Astrocyte (in vitro differentiated cells and primary cell): ENCODE data around the gene TPH2. TPM values are rescaled to one million over a fixed set of nuclear protein-coding genes. Genes with fewer than 3 reads are reported as not detected.

Experiments used
- DNase-seq: peaks from one replicate; pipeline ENCODE4 v3.0.0-alpha.2; 2010; ENCODE audit warnings: low read depth
- FAIRE-seq: peaks from 2 replicates; lab custom pipeline; 2011; peaks lifted over from hg19 to GRCh38; lab: Jason Lieb, UNC
- H2AFZ ChIP-seq: 2 replicates; pipeline ENCODE4 v1.6.0; 2012; ENCODE audit warnings: low read depth, low read length, inconsistent platforms
- H3K27ac ChIP-seq: 2 replicates; pipeline ENCODE4 v1.5.1; 2011; ENCODE audit warnings: low read depth, low read length, inconsistent platforms
- H3K27me3 ChIP-seq: 2 replicates; pipeline ENCODE4 v1.6.0; 2011; ENCODE audit warnings: low read length, inconsistent platforms; ENCODE audit not compliant: insufficient read depth
- H3K36me3 ChIP-seq: 2 replicates; pipeline ENCODE4 v1.5.1; 2011; ENCODE audit warnings: low read length, inconsistent platforms; ENCODE audit not compliant: insufficient read depth
- H3K4me1 ChIP-seq: 2 replicates; pipeline ENCODE4 v1.5.1; 2011; ENCODE audit warnings: low read length, inconsistent platforms; ENCODE audit not compliant: insufficient read depth
- H3K4me2 ChIP-seq: 2 replicates; pipeline ENCODE4 v1.6.0; 2012; ENCODE audit warnings: low read length, inconsistent platforms
- H3K4me3 ChIP-seq: 2 replicates; pipeline ENCODE4 v1.5.1; 2011; ENCODE audit warnings: low read depth, mild to moderate bottlenecking, low read length, inconsistent platforms; ENCODE audit not compliant: insufficient read depth
- H3K79me2 ChIP-seq: 2 replicates; pipeline ENCODE4 v1.6.0; 2012; ENCODE audit warnings: mild to moderate bottlenecking, low read length, inconsistent platforms; ENCODE audit not compliant: insufficient read depth
- H3K9ac ChIP-seq: 2 replicates; pipeline ENCODE4 v1.6.0; 2012; ENCODE audit warnings: mild to moderate bottlenecking, low read length, inconsistent platforms
- H3K9me3 ChIP-seq: 2 replicates; pipeline ENCODE4 v1.5.1; 2012; ENCODE audit warnings: low read depth, mild to moderate bottlenecking, low read length, inconsistent platforms; ENCODE audit not compliant: insufficient read depth
- H4K20me1 ChIP-seq: 2 replicates; pipeline ENCODE4 v1.6.0; 2012; ENCODE audit warnings: low read length, inconsistent platforms; ENCODE audit not compliant: insufficient read depth
- H3K27ac Mint-ChIP-seq: one replicate; pipeline ENCODE4 v1.8.0; 2021; ENCODE audit warnings: mild to moderate bottlenecking, mixed read lengths; ENCODE audit not compliant: unreplicated experiment
- H3K27me3 Mint-ChIP-seq: one replicate; pipeline ENCODE4 v1.8.0; 2021; ENCODE audit warnings: low read depth, mixed read lengths; ENCODE audit not compliant: unreplicated experiment
- H3K36me3 Mint-ChIP-seq: one replicate; pipeline ENCODE4 v1.8.0; 2021; ENCODE audit warnings: low read depth, mixed read lengths; ENCODE audit not compliant: unreplicated experiment
- H3K4me1 Mint-ChIP-seq: one replicate; pipeline ENCODE4 v1.8.0; 2021; ENCODE audit warnings: low read depth, mixed read lengths; ENCODE audit not compliant: unreplicated experiment
- H3K4me3 Mint-ChIP-seq: one replicate; pipeline ENCODE4 v1.8.0; 2021; ENCODE audit warnings: mild to moderate bottlenecking, moderate library complexity, mixed read lengths; ENCODE audit not compliant: unreplicated experiment
- H3K9me3 Mint-ChIP-seq: one replicate; pipeline ENCODE4 v1.8.0; 2021; ENCODE audit warnings: mild to moderate bottlenecking, mixed read lengths; ENCODE audit not compliant: unreplicated experiment
- CTCF ChIP-seq: IDR thresholded peaks from 2 replicates; pipeline ENCODE4 v1.5.1; 2011; ENCODE audit warnings: low read depth, mild to moderate bottlenecking, inconsistent platforms, low read length, moderate library complexity; ENCODE audit not compliant: insufficient read depth
- EZH2 ChIP-seq: IDR thresholded peaks from 2 replicates; pipeline ENCODE4 v1.6.1; 2012; ENCODE audit warnings: mild to moderate bottlenecking, low read length, inconsistent platforms; ENCODE audit not compliant: insufficient read depth
- total RNA-seq: library from RNA; stranded (reverse); gene quantifications from 2 replicates; pipeline ENCODE4 v1.2.1, GENCODE V29; 2021

The TPH2 gene
- total RNA-seq, 1 donor from 2014 or later, result 0.30 TPM

GRCh38 chr12:72074065-72074464, 135.4 kb downstream of the TPH2 start:
- Histone ChIP-seq H3K4me1 (no peaks in the 10 kb centered on the region), H3K9me3 (no peaks in the 10 kb centered on the region), H2AFZ (no peak overlapping the region), H3K4me3 (no peak overlapping the region), H4K20me1 (no peaks in the 10 kb centered on the region), H3K36me3 (no peaks in the 10 kb centered on the region), H3K4me2 (no peak overlapping the region), H3K27me3 (no peaks in the 10 kb centered on the region), H3K9ac (no peak overlapping the region), H3K79me2 (no peaks in the 10 kb centered on the region), H3K27ac (no peak overlapping the region)
- no peak for DNase-seq
- Mint-ChIP-seq H3K36me3 (no peaks in the 10 kb centered on the region), H3K27me3 (no peaks in the 10 kb centered on the region), H3K4me3 (no peak overlapping the region), H3K9me3 (peaks cover 18% of the 10 kb centered on the region), H3K27ac (no peak overlapping the region), H3K4me1 (peaks cover 13% of the 10 kb centered on the region)
- no peak for FAIRE-seq
- TF ChIP-seq EZH2 (no peak), CTCF (no peak)

GRCh38 chr12:72074956-72075355, 136.3 kb downstream of the TPH2 start:
- H3K36me3 ChIP-seq, result no peaks in the 10 kb centered on the region
- TF ChIP-seq EZH2 (no peak), CTCF (no peak)
- no peaks in the 10 kb centered on the region for H3K27me3 Mint-ChIP-seq

GRCh38 chr12:72075401-72075800, 136.8 kb downstream of the TPH2 start:
- Mint-ChIP-seq H3K27me3 (no peaks in the 10 kb centered on the region), H3K27ac (no peak overlapping the region), H3K36me3 (no peaks in the 10 kb centered on the region), H3K9me3 (peaks cover 8% of the 10 kb centered on the region), H3K4me3 (no peak overlapping the region), H3K4me1 (peaks cover 13% of the 10 kb centered on the region)
- H3K4me1 ChIP-seq, result no peaks in the 10 kb centered on the region
- no peak overlapping the region for H2AFZ ChIP-seq
- no peaks in the 10 kb centered on the region for H3K27me3 ChIP-seq
- H3K9me3 ChIP-seq, result no peaks in the 10 kb centered on the region
- no peak for FAIRE-seq
- no peaks in the 10 kb centered on the region for H3K79me2 ChIP-seq
- H3K27ac ChIP-seq, result no peak overlapping the region
- no peak overlapping the region for H3K9ac ChIP-seq
- no peak overlapping the region for H3K4me3 ChIP-seq
- no peaks in the 10 kb centered on the region for H4K20me1 ChIP-seq
- TF ChIP-seq EZH2, result no peak
- TF ChIP-seq CTCF, result no peak
- no peak overlapping the region for H3K4me2 ChIP-seq
- no peak for DNase-seq
- H3K36me3 ChIP-seq, result no peaks in the 10 kb centered on the region

More at GRCh38 chr12:72074956-72075355, 136.3 kb downstream of the TPH2 start:
- Histone ChIP-seq H3K4me1 (no peaks in the 10 kb centered on the region), H4K20me1 (no peaks in the 10 kb centered on the region), H3K9me3 (no peaks in the 10 kb centered on the region), H2AFZ (no peak overlapping the region), H3K27ac (no peak overlapping the region), H3K4me2 (no peak overlapping the region), H3K79me2 (no peaks in the 10 kb centered on the region), H3K27me3 (no peaks in the 10 kb centered on the region), H3K9ac (no peak overlapping the region), H3K4me3 (no peak overlapping the region)
- H3K4me1 Mint-ChIP-seq, result peaks cover 13% of the 10 kb centered on the region
- no peak overlapping the region for H3K4me3 Mint-ChIP-seq
- FAIRE-seq (no peak), DNase-seq (no peak)
- peaks cover 13% of the 10 kb centered on the region for H3K9me3 Mint-ChIP-seq
- H3K27ac Mint-ChIP-seq, result no peak overlapping the region
- no peaks in the 10 kb centered on the region for H3K36me3 Mint-ChIP-seq
